HEK293 (cell line): Measurements from ENCODE around the gene NANOS2.

Experiments used
- BCL6B ChIP-seq: fragments of 450-650 bp; formaldehyde crosslinking; IDR thresholded peaks from 2 replicates; pipeline ENCODE4 v1.5.1; 2017; ENCODE audit warnings: missing biosample characterization, missing genetic modification characterization
- CTCF ChIP-seq: fragments of 450-650 bp; formaldehyde crosslinking; IDR thresholded peaks from 2 replicates; pipeline ENCODE4 v1.5.1; 2016; ENCODE audit warnings: missing biosample characterization, missing genetic modification characterization
- HOXA7 ChIP-seq: sonication (generic); formaldehyde crosslinking; IDR thresholded peaks from 2 replicates; pipeline ENCODE4 v1.8.1; 2022; ENCODE audit warnings: missing genetic modification reagents, borderline replicate concordance
- HOXC10 ChIP-seq: sonication (generic); formaldehyde crosslinking; IDR thresholded peaks from 2 replicates; pipeline ENCODE4 v1.8.1; 2023; ENCODE audit warnings: mild to moderate bottlenecking, missing genetic modification reagents
- ZNF311 ChIP-seq: fragments of 450-650 bp; formaldehyde crosslinking; IDR thresholded peaks from 2 replicates; pipeline ENCODE4 v1.5.1; 2017; ENCODE audit warnings: missing biosample characterization, missing genetic modification characterization, borderline replicate concordance

GRCh38 chr19:45889210-45889885, 25.2 kb downstream of the NANOS2 start:
- TF ChIP-seq HOXC10 (CRISPR knock-in tag) (no peak), HOXA7 (CRISPR knock-in tag) (no peak), CTCF (tag by site-specific recombination) (no peak), ZNF311 (tag by site-specific recombination) (no peak), BCL6B (no peak)
